A673 (cell line): ENCODE data around the gene ZNF695. TPM values are rescaled to one million over a fixed set of nuclear protein-coding genes. Genes with fewer than 3 reads are reported as not detected.
"Not testable (repeated sequence)": the region's sequence is repeated elsewhere in the genome, so short reads cannot be mapped to it uniquely, and the experiment has no call there.

ENCODE experiments used
- BruUV-seq: library from RNA; stranded (reverse); fragments of 400-500 nt; replicated peaks from 2 replicates; lab custom pipeline; 2021; lab: Mats Ljungman, UMichigan
- CTCF ChIA-PET: fragments of 300-600 bp; sonication (Branson Sonifier 250); formaldehyde crosslinking; loops from one replicate; lab custom pipeline; 2022; ENCODE audit warnings: antibody characterized with exemption; lab: Charles Lee
- POLR2A ChIA-PET: fragments of 300-600 bp; sonication (Branson Sonifier 250); formaldehyde crosslinking; loops from one replicate; lab custom pipeline; 2022; ENCODE audit warnings: antibody characterized with exemption; ENCODE audit not compliant: low non-redundant PET; lab: Charles Lee
- DNase-seq: peaks from one replicate; pipeline ENCODE4 v3.0.0-alpha.2; 2015; ENCODE audit warnings: low spot score
- H3K27ac ChIP-seq: fragments of 200-600 bp; sonication (generic); 2 replicates; pipeline ENCODE4 v1.5.1; 2016; ENCODE audit warnings: mixed run types, low read depth, mild to moderate bottlenecking, mixed read lengths, antibody characterized with exemption, low read length; ENCODE audit not compliant: poor library complexity, severe bottlenecking
- H3K27me3 ChIP-seq: fragments of 200-600 bp; sonication (generic); replicated peaks from 2 replicates; pipeline ENCODE4 v1.6.1; 2017; ENCODE audit warnings: mixed run types, low read depth, mild to moderate bottlenecking, mixed read lengths, antibody characterized with exemption, low read length; ENCODE audit not compliant: insufficient read depth, poor library complexity
- H3K36me3 ChIP-seq: fragments of 200-600 bp; sonication (generic); 2 replicates; pipeline ENCODE4 v1.6.1; 2016; ENCODE audit warnings: mixed run types, mild to moderate bottlenecking, mixed read lengths, antibody characterized with exemption, low read length; ENCODE audit not compliant: insufficient read depth, poor library complexity, severe bottlenecking
- H3K4me1 ChIP-seq: fragments of 200-600 bp; sonication (generic); 2 replicates; pipeline ENCODE4 v1.6.1; 2017; ENCODE audit warnings: mixed run types, mild to moderate bottlenecking, mixed read lengths, antibody characterized with exemption, low read length; ENCODE audit not compliant: insufficient read depth, poor library complexity, severe bottlenecking
- H3K4me3 ChIP-seq: fragments of 200-600 bp; sonication (generic); 2 replicates; pipeline ENCODE4 v1.5.1; 2016; ENCODE audit warnings: low read depth, mixed run types, mild to moderate bottlenecking, mixed read lengths, low read length; ENCODE audit not compliant: poor library complexity, severe bottlenecking
- H3K9me3 ChIP-seq: fragments of 200-600 bp; sonication (generic); 2 replicates; pipeline ENCODE4 v1.6.1; 2016; ENCODE audit warnings: mixed run types, low read depth, mild to moderate bottlenecking, mixed read lengths, antibody characterized with exemption, low read length; ENCODE audit not compliant: poor library complexity, severe bottlenecking
- CTCF ChIP-seq: fragments of 300-800, 200-600 bp; sonication (generic); conservative IDR thresholded peaks from 2 replicates; pipeline ENCODE4 v1.5.1; 2017; ENCODE audit warnings: low read depth, mild to moderate bottlenecking, antibody characterized with exemption, low read length, moderate library complexity, mixed read lengths
- EZH2 ChIP-seq: fragments of 200-600 bp; sonication (generic); IDR thresholded peaks from 2 replicates; pipeline ENCODE4 v1.6.1; 2017; ENCODE audit warnings: borderline replicate concordance, low read depth, mild to moderate bottlenecking, mixed read lengths, antibody characterized with exemption, low read length; ENCODE audit not compliant: poor library complexity, severe bottlenecking
- intact Hi-C: fragments of 100-400 bp; cut with micrococcal nuclease; formaldehyde crosslinking; loops from one replicate; pipeline ENCODE4 v1.10.0; 2022; ENCODE audit not compliant: unreplicated experiment
- total RNA-seq: library from RNA; stranded (reverse); gene quantifications from 2 replicates; pipeline ENCODE4 v1.2.3, GENCODE V29; 2021

The ZNF695 gene
- total RNA-seq, 1 experiment from 2014 or later: 14.1 TPM

- no peak for TF ChIP-seq EZH2
- Histone ChIP-seq H3K4me1 (no peaks in the 10 kb centered on the region), H3K36me3 (peaks cover 27% of the 10 kb centered on the region), H3K9me3 (peaks cover 75% of the 10 kb centered on the region), H3K27ac (no peak overlapping the region), H3K4me3 (no peak overlapping the region), H3K27me3 (no peaks in the 10 kb centered on the region)
- BruUV-seq: no TSS peak
- CTCF ChIA-PET: no interaction called here
- DNase-seq: no peak
- POLR2A ChIA-PET: no interaction called here
- intact Hi-C loops: no loop called here
Observed at GRCh38 chr1:247037511-247038320, 29.9 kb upstream of the ZNF695 start.

GRCh38 chr1:247032306-247032705 lies 24.4 kb upstream of the ZNF695 start:
- BruUV-seq, intact Hi-C loops, H3K4me1 ChIP-seq, H3K27me3 ChIP-seq, POLR2A ChIA-PET, DNase-seq, H3K4me3 ChIP-seq, H3K27ac ChIP-seq, CTCF ChIA-PET: not testable (repeated sequence)
- H3K36me3 ChIP-seq: peaks cover 11% of the 10 kb centered on the region
- H3K9me3 ChIP-seq: peaks cover 37% of the 10 kb centered on the region

GRCh38 chr1:247024658-247025057 lies 16.8 kb upstream of the ZNF695 start:
- H3K9me3 ChIP-seq: peaks cover 12% of the 10 kb centered on the region
- H3K4me3 ChIP-seq, BruUV-seq, H3K27ac ChIP-seq, H3K36me3 ChIP-seq, POLR2A ChIA-PET, H3K27me3 ChIP-seq, intact Hi-C loops, CTCF ChIA-PET, H3K4me1 ChIP-seq, DNase-seq: not testable (repeated sequence)

GRCh38 chr1:247013391-247013790 lies 5.5 kb upstream of the ZNF695 start:
- no peak overlapping the region for H3K4me3 ChIP-seq
- H3K9me3 ChIP-seq: peaks cover 6% of the 10 kb centered on the region
- intact Hi-C loops: no loop called here
- ChIA-PET POLR2A (no interaction called here), CTCF (interaction anchor here (0.7 kb wide), 1 partner anchor 269 kb away, joined by 3 read pairs; no protein-coding TSS in a partner anchor)
- no TSS peak for BruUV-seq
- H3K4me1 ChIP-seq: no peaks in the 10 kb centered on the region
- no peak for DNase-seq
- no peaks in the 10 kb centered on the region for H3K27me3 ChIP-seq
- H3K27ac ChIP-seq: no peak overlapping the region
- H3K36me3 ChIP-seq: no peaks in the 10 kb centered on the region
- no peak for TF ChIP-seq CTCF
- TF ChIP-seq EZH2: no peak
